ENCODE data around the gene HMG20B. TPM values are rescaled to one million over a fixed set of nuclear protein-coding genes. Genes with fewer than 3 reads are reported as not detected.

The HMG20B gene
- total and polyA plus RNA-seq, 8 donors, result 39.8 to 638 (median 96.8) TPM

DNA sequence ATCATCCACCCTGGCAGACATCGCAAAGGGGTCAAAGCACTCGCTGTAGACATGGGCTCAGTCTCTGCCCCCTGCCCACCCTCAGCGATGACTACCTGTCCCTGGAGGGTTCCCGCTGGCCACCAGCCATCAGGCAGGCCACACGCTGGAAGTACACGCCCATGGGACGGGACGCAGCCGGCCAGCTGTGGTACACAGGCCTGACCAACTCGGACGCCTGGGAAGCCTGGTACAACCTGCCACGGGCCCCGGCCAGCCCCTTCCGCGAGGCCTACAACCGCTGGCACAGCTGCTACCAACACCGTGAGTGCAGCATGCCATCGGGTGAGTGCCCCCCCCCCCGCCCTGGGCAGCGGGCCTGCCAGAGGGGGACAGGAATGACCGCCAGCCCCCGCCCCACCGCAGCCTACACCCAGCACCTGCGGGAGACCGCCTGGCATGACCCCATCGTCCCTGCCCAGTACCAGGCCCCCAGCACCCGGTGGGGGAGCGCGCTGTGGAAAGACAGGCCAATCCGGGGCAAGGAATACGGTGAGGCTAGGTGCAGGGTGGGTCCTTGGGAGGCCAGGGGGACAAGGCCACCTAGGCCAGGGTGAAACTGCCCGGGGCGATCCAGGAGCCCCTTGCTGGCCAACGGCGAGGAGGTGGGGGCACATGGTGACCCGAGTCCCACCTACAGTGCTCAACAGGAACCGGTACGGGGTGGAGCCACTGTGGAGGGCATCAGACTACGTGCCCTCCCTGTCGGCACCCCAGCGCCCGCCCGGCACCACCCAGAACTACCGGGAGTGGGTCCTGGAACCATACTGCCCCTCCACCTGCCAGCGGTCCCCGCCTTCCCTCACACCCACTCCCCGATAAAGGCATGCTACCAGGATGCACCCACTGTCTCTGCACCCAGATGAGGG, 29.3 kb upstream of the HMG20B start:
- Histone ChIP-seq H3K27me3 (no peaks in the 10 kb centered on the region), H3K27ac (peak overlapping the region; percentile 12 to 61 (median 42))
- DNase-seq, result peak in 1 of 2 donors; percentile 79

DNA sequence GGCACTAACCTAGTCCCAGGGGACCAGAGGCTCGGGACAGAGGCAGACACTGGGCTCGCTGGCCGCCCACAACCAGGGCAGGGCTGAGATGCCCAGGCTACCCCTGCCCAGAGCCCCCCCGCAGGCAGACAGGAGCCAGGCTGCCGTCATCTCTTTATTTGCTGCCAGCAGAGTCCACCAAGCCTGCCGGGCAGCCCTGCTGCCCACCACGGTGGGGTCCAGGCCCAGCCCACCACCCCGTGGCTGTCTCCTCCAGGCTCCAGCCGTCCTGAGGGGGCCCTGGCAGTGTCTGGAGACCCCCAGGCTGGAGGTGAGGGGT, 28.7 kb upstream of the HMG20B start:
- intact Hi-C loops (cut with DNase I; ENCODE audit: low total_unique reads), result loop anchor here (10.0 kb wide), 1 partner anchor 71 kb away; no protein-coding TSS in a partner anchor

More for the DNA sequence above, 29.3 kb upstream of the HMG20B start:
- Histone ChIP-seq H3K9me3 (no peaks in the 10 kb centered on the region), H3K4me3 (no peak overlapping the region), H3K4me1 (peaks cover 8 to 33% (median 21%) of the 10 kb centered on the region in 4 donors), H3K36me3 (peaks cover 8 to 56% (median 46%) of the 10 kb centered on the region in 4 donors)
- 34 to 70% (median 60%) methylated on average over 18 to 47 of the region's 47 CpGs for WGBS, 5 donors
- intact Hi-C loops (cut with DNase I; ENCODE audit: low total_unique reads), result loop anchor here (10.0 kb wide), 1 partner anchor 71 kb away; no protein-coding TSS in a partner anchor
- TF ChIP-seq, protein P1, sequence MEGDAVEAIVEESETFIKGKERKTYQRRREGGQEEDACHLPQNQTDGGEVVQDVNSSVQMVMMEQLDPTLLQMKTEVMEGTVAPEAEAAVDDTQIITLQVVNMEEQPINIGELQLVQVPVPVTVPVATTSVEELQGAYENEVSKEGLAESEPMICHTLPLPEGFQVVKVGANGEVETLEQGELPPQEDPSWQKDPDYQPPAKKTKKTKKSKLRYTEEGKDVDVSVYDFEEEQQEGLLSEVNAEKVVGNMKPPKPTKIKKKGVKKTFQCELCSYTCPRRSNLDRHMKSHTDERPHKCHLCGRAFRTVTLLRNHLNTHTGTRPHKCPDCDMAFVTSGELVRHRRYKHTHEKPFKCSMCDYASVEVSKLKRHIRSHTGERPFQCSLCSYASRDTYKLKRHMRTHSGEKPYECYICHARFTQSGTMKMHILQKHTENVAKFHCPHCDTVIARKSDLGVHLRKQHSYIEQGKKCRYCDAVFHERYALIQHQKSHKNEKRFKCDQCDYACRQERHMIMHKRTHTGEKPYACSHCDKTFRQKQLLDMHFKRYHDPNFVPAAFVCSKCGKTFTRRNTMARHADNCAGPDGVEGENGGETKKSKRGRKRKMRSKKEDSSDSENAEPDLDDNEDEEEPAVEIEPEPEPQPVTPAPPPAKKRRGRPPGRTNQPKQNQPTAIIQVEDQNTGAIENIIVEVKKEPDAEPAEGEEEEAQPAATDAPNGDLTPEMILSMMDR (IDR thresholded peaks at IDR 0.05), result no peak
- no peak for TF ChIP-seq EP300 (IDR thresholded peaks at IDR 0.05)
- TF ChIP-seq POLR2AphosphoS5 (IDR thresholded peaks at IDR 0.05), result no peak
- TF ChIP-seq POLR2A (IDR thresholded peaks at IDR 0.05), result no peak

DNA sequence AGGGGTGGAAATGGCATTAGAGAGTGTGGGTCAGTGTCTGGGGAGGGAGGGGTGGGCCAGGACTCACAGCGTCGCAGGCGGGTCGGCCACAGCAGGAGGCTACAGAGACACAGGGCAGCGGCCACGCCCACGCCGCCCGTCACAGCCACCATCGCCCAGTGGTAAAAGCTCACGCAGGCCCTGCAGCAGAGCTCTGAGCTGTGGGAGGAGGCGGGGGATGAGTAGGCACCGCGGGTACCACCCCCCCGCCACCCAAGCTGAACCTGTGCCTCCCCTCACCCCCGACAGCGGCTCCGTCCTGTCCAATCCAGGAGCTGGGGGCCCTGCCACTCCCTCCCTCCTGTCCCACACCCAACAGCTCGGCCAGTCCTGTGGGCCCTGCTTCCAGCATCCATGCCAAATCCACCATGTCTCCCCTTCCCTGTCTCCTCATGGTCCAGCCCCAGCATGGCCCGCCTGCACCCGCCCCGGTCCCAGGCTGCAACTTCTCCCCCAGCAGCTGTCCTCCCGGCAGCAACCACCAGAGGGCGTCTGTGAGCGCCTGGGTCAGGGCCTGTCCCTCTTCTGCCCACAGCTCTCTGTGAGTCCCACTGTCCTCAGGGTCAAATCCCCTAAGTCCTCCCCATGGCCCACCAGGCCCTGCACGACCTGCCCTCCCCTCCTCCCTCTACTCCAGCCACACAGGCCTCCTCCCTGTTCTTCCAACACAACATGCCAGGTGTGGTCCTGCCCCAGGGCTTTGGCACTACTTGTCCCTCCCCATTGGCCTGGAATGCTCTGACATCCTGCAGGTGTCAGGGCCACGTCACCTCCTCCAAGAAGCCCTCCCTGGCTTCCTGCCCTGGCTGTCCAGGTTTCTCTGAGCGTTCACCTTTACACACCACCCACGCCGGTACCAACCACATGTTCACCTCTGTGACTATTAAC, 27.7 kb upstream of the HMG20B start:
- WGBS, 5 donors, result 43 to 67% (median 49%) methylated on average over 16 to 30 of the region's 30 CpGs
- Histone ChIP-seq H3K27me3 (no peaks in the 10 kb centered on the region), H3K4me3 (no peak overlapping the region), H3K4me1 (peaks cover 8 to 36% (median 21%) of the 10 kb centered on the region in 4 donors), H3K27ac (no peak overlapping the region), H3K9me3 (no peaks in the 10 kb centered on the region), H3K36me3 (peaks cover 8 to 62% (median 53%) of the 10 kb centered on the region in 4 donors)
- intact Hi-C loops (cut with DNase I; ENCODE audit: low total_unique reads), result loop anchor here (10.0 kb wide), 1 partner anchor 70 kb away; no protein-coding TSS in a partner anchor
- DNase-seq, result peak; percentile 75 to 82
- no peak for TF ChIP-seq POLR2A (IDR thresholded peaks at IDR 0.05)
- TF ChIP-seq, protein P1 (IDR thresholded peaks at IDR 0.05), result peak in 6 of 7 experiments; percentile 74 to 96 (median 94)

More for the DNA sequence above, 28.7 kb upstream of the HMG20B start:
- DNase-seq, result no peak
- WGBS, 5 donors, result 61 to 86% (median 72%) methylated on average over 4 to 9 of the region's 9 CpGs
- no peak overlapping the region for H3K4me3 ChIP-seq
- H3K4me1 ChIP-seq, result peaks cover 8 to 36% (median 21%) of the 10 kb centered on the region in 4 donors
- no peaks in the 10 kb centered on the region for H3K9me3 ChIP-seq
- H3K27ac ChIP-seq, result peak overlapping the region in 1 of 5 donors; percentile 61
- TF ChIP-seq, protein P1 (IDR thresholded peaks at IDR 0.05), result no peak
- TF ChIP-seq POLR2A (IDR thresholded peaks at IDR 0.05), result no peak
- TF ChIP-seq EP300 (IDR thresholded peaks at IDR 0.05), result no peak
- TF ChIP-seq POLR2AphosphoS5 (IDR thresholded peaks at IDR 0.05), result no peak
- H3K36me3 ChIP-seq, result peaks cover 8 to 55% (median 48%) of the 10 kb centered on the region in 4 donors
- H3K27me3 ChIP-seq, result no peaks in the 10 kb centered on the region

DNA sequence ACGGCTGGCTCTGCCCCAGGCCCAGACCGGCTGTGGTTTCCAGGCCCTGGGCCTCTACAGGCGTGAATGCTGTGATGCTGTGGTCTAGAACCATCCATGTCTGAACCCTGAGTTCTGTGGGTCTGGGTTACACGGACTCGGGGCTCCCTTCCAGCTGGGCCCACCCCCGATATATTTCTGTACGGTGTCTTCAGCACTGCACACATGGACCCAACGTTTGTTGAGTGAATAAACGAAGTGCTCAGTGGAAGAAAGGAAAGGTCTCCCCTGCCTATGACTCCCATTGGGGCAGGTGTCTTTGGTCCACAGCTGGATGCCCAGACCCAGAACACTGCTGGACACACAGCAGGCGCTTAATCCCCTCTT, 27.1 kb upstream of the HMG20B start:
- H3K27me3 ChIP-seq, result no peaks in the 10 kb centered on the region
- H3K9me3 ChIP-seq, result no peaks in the 10 kb centered on the region
- WGBS, 5 donors, result 64 to 80% (median 72%) methylated on average over 10 of the region's 10 CpGs
- TF ChIP-seq EP300 (IDR thresholded peaks at IDR 0.05) (no peak), POLR2AphosphoS5 (IDR thresholded peaks at IDR 0.05) (no peak), POLR2A (IDR thresholded peaks at IDR 0.05) (no peak)
- TF ChIP-seq, protein P1 (IDR thresholded peaks at IDR 0.05), result no peak
- peaks cover 8 to 64% (median 57%) of the 10 kb centered on the region in 4 donors for H3K36me3 ChIP-seq
- H3K4me1 ChIP-seq, result peaks cover 8 to 36% (median 21%) of the 10 kb centered on the region in 4 donors
- intact Hi-C loops (cut with DNase I; ENCODE audit: low total_unique reads), result loop anchor here (10.0 kb wide), 1 partner anchor 69 kb away; no protein-coding TSS in a partner anchor
- H3K4me3 ChIP-seq, result no peak overlapping the region
- DNase-seq, result no peak
- no peak overlapping the region for H3K27ac ChIP-seq

All from stomach (tissue), 9 donors.